SU-DHL-6 (cell line): ENCODE measurements around the gene CCDC107.

Experiments
- CTCF ChIP-seq: fragments of 200-600 bp; sonication (generic); IDR thresholded peaks from one replicate; pipeline ENCODE4 v1.5.1; 2017; ENCODE audit warnings: antibody characterized with exemption, mild to moderate bottlenecking, low read length, moderate library complexity; ENCODE audit not compliant: insufficient read depth, poor library complexity, severe bottlenecking
- EZH2phosphoT487 ChIP-seq: fragments of 200-600 bp; sonication (generic), shearing (Covaris generic); conservative IDR thresholded peaks from 2 replicates; pipeline ENCODE4 v1.6.1; 2018; ENCODE audit warnings: mild to moderate bottlenecking, antibody characterized with exemption, low read length, moderate library complexity, mixed read lengths

GRCh38 chr9:35666549-35666948 is 8.5 kb downstream of the CCDC107 start:
- no peak for TF ChIP-seq CTCF
- TF ChIP-seq EZH2phosphoT487 = no peak
